Umbilical cord (tissue), 2 donors: ENCODE measurements around the gene RASL10A. TPM values are rescaled to one million over a fixed set of nuclear protein-coding genes. Genes with fewer than 3 reads are reported as not detected.
A peak's percentile ranks its signal among the peaks of the same experiment; 100 is the strongest.

Experiments used
- DNase-seq: peaks from one replicate; pipeline ENCODE4 v3.0.0-alpha.2; 2015; ENCODE audit warnings: low spot score
- total RNA-seq: library from RNA; depleted of rRNA; stranded (reverse); fragments of >200 nt; gene quantifications from one replicate; pipeline ENCODE4 v1.2.3, GENCODE V29; 2014; ENCODE audit warnings: low replicate concordance; ENCODE audit not compliant: insufficient read depth

The RASL10A gene
- total RNA-seq, 1 donor from 2014 or later: not detected

- no peak for DNase-seq
Measured at GRCh38 chr22:29323641-29324040, 8.1 kb upstream of the RASL10A start.

GRCh38 chr22:29320546-29320945 is 5.0 kb upstream of the RASL10A start:
- DNase-seq: no peak

GRCh38 chr22:29319072-29319471 is 3.6 kb upstream of the RASL10A start:
- no peak for DNase-seq

GRCh38 chr22:29317827-29318454 is 2.4 kb upstream of the RASL10A start:
- no peak for DNase-seq

GRCh38 chr22:29316141-29316828 is 788 bp upstream of the RASL10A start:
- no peak for DNase-seq

GRCh38 chr22:29314537-29315285 is 786 bp downstream of the RASL10A start:
- no peak for DNase-seq

GRCh38 chr22:29313576-29314466 is 1.7 kb downstream of the RASL10A start:
- no peak for DNase-seq

GRCh38 chr22:29313126-29313575 is 2.3 kb downstream of the RASL10A start:
- no peak for DNase-seq

- no peak for DNase-seq
Measured at GRCh38 chr22:29312218-29313125, 3.0 kb downstream of the RASL10A start.

- DNase-seq: no peak
Measured at GRCh38 chr22:29311464-29312217, 3.9 kb downstream of the RASL10A start.

GRCh38 chr22:29310863-29311339 is 4.6 kb downstream of the RASL10A start:
- DNase-seq: peak; percentile 98

GRCh38 chr22:29310065-29310862 is 5.2 kb downstream of the RASL10A start:
- no peak for DNase-seq

GRCh38 chr22:29309332-29310064 is 6.0 kb downstream of the RASL10A start:
- no peak for DNase-seq

GRCh38 chr22:29308791-29309262 is 6.7 kb downstream of the RASL10A start:
- DNase-seq: no peak

- DNase-seq: no peak
Measured at GRCh38 chr22:29308148-29308790, 7.2 kb downstream of the RASL10A start.

- DNase-seq: no peak
Measured at GRCh38 chr22:29307596-29308147, 7.8 kb downstream of the RASL10A start.
